IPS-20b (cell line): ENCODE data around the gene SLC9A2.

ENCODE experiments used
- H3K27ac ChIP-seq: one replicate; pipeline ENCODE4 v1.5.1; 2013; ENCODE audit warnings: low read length
- H3K27me3 ChIP-seq: 2 replicates; pipeline ENCODE4 v1.6.1; 2013; ENCODE audit warnings: mild to moderate bottlenecking, low read length, inconsistent platforms; ENCODE audit not compliant: insufficient read depth
- H3K36me3 ChIP-seq: 2 replicates; pipeline ENCODE4 v1.6.1; 2013; ENCODE audit warnings: low read depth, mild to moderate bottlenecking, inconsistent platforms, low read length, moderate library complexity; ENCODE audit not compliant: insufficient read depth
- H3K4me1 ChIP-seq: 2 replicates; pipeline ENCODE4 v1.6.1; 2013; ENCODE audit warnings: mild to moderate bottlenecking, control low read depth, inconsistent platforms, low read length, moderate library complexity; ENCODE audit not compliant: insufficient read depth
- H3K4me3 ChIP-seq: 2 replicates; pipeline ENCODE4 v1.5.1; 2013; ENCODE audit warnings: mild to moderate bottlenecking, low read length, inconsistent platforms
- H3K9ac ChIP-seq: 2 replicates; pipeline ENCODE4 v1.6.1; 2013; ENCODE audit warnings: low read depth, mild to moderate bottlenecking, inconsistent platforms, low read length, moderate library complexity
- H3K9me3 ChIP-seq: 2 replicates; pipeline ENCODE4 v1.6.1; 2013; ENCODE audit warnings: mild to moderate bottlenecking, low read depth, low read length, inconsistent platforms; ENCODE audit not compliant: insufficient read depth

SLC9A2 gene

DNA sequence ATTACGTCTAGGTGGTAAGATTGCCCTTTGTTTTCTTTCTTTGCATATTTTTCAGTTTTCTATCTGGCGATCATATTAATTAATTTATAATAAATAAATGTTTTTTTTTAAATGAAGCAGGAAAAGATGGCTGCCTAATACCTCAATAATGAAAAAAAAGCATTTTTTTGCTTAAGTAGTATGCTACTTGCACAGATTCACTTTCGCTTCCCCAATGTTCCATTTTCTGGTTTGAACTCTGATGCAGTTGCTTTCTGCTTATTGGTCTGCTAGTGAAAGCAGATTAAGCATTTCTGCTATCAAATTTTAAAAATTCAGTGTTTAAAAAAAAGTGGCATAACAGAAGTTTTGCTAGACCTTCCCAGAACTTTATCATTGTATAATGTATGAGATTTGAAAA, 130.6 kb downstream of the SLC9A2 start:
- no peak overlapping the region for H3K27ac ChIP-seq
- H3K27me3 ChIP-seq: no peaks in the 10 kb centered on the region
- no peaks in the 10 kb centered on the region for H3K36me3 ChIP-seq
- no peak overlapping the region for H3K4me3 ChIP-seq
- no peak overlapping the region for H3K9ac ChIP-seq
- H3K4me1 ChIP-seq: no peaks in the 10 kb centered on the region
- H3K9me3 ChIP-seq: no peaks in the 10 kb centered on the region

DNA sequence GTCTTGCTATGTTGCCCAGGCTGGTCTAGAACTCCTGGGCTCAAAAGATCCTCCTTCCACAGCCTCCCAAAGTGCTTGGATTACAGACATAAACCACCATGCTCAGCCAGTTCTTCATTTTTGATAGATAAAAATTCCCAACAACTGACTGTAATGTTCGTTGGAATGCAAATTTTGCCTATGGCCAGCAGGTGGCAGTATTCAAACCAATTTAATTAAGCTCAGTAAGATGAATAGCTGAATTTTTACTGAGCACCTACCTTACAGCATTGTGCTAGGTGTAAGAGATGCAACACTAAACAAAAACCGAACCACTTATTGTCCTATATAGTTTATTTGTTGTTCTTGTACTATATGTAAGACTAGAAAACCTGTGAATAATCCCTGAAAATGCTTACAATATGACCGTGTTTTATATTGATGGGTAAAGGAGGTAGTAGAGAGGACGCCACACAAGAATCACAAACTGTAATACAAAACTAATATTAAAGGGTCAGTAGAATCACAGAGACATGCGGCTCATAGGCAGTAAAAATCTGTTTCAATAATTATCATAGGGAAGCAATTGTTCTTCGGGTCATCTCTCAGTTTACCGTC, 134.3 kb downstream of the SLC9A2 start:
- no peaks in the 10 kb centered on the region for H3K27me3 ChIP-seq
- H3K27ac ChIP-seq: no peak overlapping the region
- no peaks in the 10 kb centered on the region for H3K9me3 ChIP-seq
- no peaks in the 10 kb centered on the region for H3K36me3 ChIP-seq
- no peak overlapping the region for H3K4me3 ChIP-seq
- H3K4me1 ChIP-seq: 0 out of 2 replicates have a peak, but pooled peaks cover 2% of the 10 kb centered on the region
- no peak overlapping the region for H3K9ac ChIP-seq

DNA sequence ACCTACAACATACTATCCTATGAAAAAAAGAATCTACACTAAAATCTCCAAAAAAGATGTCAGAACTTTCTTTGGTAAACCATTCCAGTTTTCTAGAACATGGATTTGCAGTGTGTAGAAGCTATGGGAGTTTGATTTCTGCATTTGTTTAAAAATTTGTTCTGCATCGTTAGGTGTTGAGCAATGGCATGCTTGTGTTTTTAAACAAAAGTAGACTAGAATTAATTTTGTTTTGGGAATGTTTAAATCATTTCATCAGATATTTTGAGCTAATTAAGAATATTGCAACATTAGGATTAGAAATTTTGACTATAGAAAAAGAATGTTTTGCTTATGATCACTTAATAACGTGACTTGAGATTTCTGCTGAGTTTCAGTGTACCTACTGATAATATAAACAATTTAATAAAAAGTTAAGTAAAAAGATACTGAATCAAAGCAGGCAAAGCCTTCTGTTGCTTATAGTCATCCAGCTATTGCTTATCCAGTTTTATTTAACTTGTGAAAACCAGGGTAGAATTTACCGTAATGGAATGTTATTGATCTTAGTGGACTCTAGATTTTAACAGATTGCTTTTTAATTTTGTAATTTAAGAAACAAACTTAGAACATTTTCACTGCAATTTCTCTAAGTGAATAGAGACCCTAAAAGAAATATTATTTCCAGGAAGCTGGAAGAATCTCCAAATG, 135.2 kb downstream of the SLC9A2 start:
- H3K4me3 ChIP-seq: no peak overlapping the region

DNA sequence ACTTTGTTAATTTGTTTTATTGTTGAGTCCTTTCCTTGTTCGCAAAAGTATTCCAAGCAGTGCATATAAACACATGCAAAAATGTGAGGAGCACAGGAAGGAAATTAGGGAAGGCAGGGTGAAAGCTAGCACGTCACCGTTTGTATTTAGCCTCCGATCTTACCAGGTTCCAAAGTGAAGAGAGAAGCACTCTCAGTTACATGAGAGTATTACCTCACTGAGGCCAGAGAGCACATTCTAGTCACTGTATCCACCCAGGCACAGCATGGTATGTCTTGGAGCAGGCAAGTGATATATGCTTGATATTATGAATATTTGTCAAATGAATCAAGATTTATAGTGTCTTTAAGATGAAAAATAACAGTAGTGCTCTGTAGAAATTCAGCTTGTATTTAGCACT, 135.9 kb downstream of the SLC9A2 start:
- Histone ChIP-seq H3K4me3 (no peak overlapping the region), H3K27ac (no peak overlapping the region), H3K9ac (no peak overlapping the region), H3K9me3 (no peaks in the 10 kb centered on the region), H3K36me3 (no peaks in the 10 kb centered on the region), H3K4me1 (0 out of 2 replicates have a peak, but pooled peaks cover 2% of the 10 kb centered on the region), H3K27me3 (no peaks in the 10 kb centered on the region)

More for the DNA sequence above, 135.2 kb downstream of the SLC9A2 start:
- no peak overlapping the region for H3K9ac ChIP-seq
- 0 out of 2 replicates have a peak, but pooled peaks cover 2% of the 10 kb centered on the region for H3K4me1 ChIP-seq
- no peak overlapping the region for H3K27ac ChIP-seq
- no peaks in the 10 kb centered on the region for H3K9me3 ChIP-seq
- no peaks in the 10 kb centered on the region for H3K36me3 ChIP-seq
- H3K27me3 ChIP-seq: no peaks in the 10 kb centered on the region

DNA sequence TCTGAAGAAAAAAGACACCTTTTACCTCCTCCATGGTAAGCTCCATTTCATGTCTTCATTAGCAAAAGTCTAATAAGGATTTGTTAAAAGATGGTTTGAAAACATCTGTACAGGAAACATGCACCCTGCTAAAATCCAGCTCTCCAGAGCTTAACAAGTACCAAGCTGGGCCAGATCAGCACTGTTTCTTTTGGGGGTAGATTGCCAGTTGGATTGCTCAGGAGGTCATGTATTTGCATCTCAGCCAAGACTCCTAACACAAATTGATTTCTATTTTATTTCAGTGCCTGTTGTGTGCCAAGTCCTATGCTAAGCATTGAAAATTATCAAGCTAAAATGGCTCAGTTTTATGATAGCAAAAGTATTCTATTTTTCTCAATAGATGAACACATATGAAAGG, 139.1 kb downstream of the SLC9A2 start:
- H3K36me3 ChIP-seq: no peaks in the 10 kb centered on the region
- H3K9ac ChIP-seq: no peak overlapping the region
- H3K4me3 ChIP-seq: no peak overlapping the region
- 0 out of 2 replicates have a peak, but pooled peaks cover 2% of the 10 kb centered on the region for H3K4me1 ChIP-seq
- no peaks in the 10 kb centered on the region for H3K9me3 ChIP-seq
- H3K27ac ChIP-seq: no peak overlapping the region
- no peaks in the 10 kb centered on the region for H3K27me3 ChIP-seq
